Smooth muscle cell (in vitro differentiated cells): Measurements from ENCODE around the gene KLK10. TPM values are rescaled to one million over a fixed set of nuclear protein-coding genes. Genes with fewer than 3 reads are reported as not detected.
A peak's percentile ranks its signal among the peaks of the same experiment; 100 is the strongest.

Experiments
- DNase-seq: peaks from one replicate; lab custom pipeline; 2025; ENCODE audit not compliant: unreplicated experiment; lab: John Stamatoyannopoulos, UW
- H2AFZ ChIP-seq: fragments of 200-600 bp; sonication (generic); 2 replicates; pipeline ENCODE4 v1.6.0; 2016; ENCODE audit warnings: antibody characterized with exemption, low read depth, mild to moderate bottlenecking
- H3F3A ChIP-seq: fragments of 200-600 bp; sonication (generic); 2 replicates; pipeline ENCODE4 v1.6.0; 2017; ENCODE audit warnings: antibody characterized with exemption, low read depth
- H3K27ac ChIP-seq: fragments of 200-600 bp; sonication (generic); 2 replicates; pipeline ENCODE4 v1.5.1; 2016; ENCODE audit warnings: low read depth, mild to moderate bottlenecking
- H3K27me3 ChIP-seq: fragments of 200-600 bp; sonication (generic); 2 replicates; pipeline ENCODE4 v1.6.1; 2016; ENCODE audit warnings: low read depth, mild to moderate bottlenecking
- H3K36me3 ChIP-seq: fragments of 200-600 bp; sonication (generic); 2 replicates; pipeline ENCODE4 v1.5.1; 2016; ENCODE audit warnings: low read depth
- H3K4me1 ChIP-seq: fragments of 200-600 bp; sonication (generic); 2 replicates; pipeline ENCODE4 v1.5.1; 2016; ENCODE audit warnings: low read depth
- H3K4me2 ChIP-seq: fragments of 200-600 bp; sonication (generic); 2 replicates; pipeline ENCODE4 v1.6.0; 2016; ENCODE audit warnings: mild to moderate bottlenecking
- H3K4me3 ChIP-seq: fragments of 200-600 bp; sonication (generic); 2 replicates; pipeline ENCODE4 v1.5.1; 2016; ENCODE audit warnings: mild to moderate bottlenecking
- H3K79me2 ChIP-seq: fragments of 200-600 bp; sonication (generic); 2 replicates; pipeline ENCODE4 v1.6.0; 2016; ENCODE audit warnings: low read depth, mild to moderate bottlenecking
- H3K9ac ChIP-seq: fragments of 200-600 bp; sonication (generic); 2 replicates; pipeline ENCODE4 v1.6.0; 2016; ENCODE audit warnings: low read depth
- H3K9me3 ChIP-seq: fragments of 200-600 bp; sonication (generic); replicated peaks from 2 replicates; pipeline ENCODE4 v1.5.1; 2016; ENCODE audit warnings: low read depth
- H4K20me1 ChIP-seq: fragments of 200-600 bp; sonication (generic); 2 replicates; pipeline ENCODE4 v1.6.0; 2016; ENCODE audit warnings: low read depth
- CTCF ChIP-seq: fragments of 200-600 bp; sonication (generic); IDR thresholded peaks from 2 replicates; pipeline ENCODE4 v1.5.1; 2017; ENCODE audit warnings: borderline replicate concordance, mild to moderate bottlenecking, antibody characterized with exemption; ENCODE audit not compliant: insufficient read depth, poor library complexity, severe bottlenecking
- WGBS: methylation state at CpG from one replicate; pipeline ENCODE4 v1.1.7; 2016; ENCODE audit warnings: low lambda C conversion rate; 5-methylcytosine and 5-hydroxymethylcytosine counted together
- polyA plus RNA-seq: library from polyadenylated mRNA; unstranded; fragments of >200 nt; fragmentation: Nextera tagmentation; extraction: Ambion mirVana; gene quantifications from 2 replicates; pipeline ENCODE4 v1.2.1, GENCODE V29; 2016
- total RNA-seq: library from RNA; depleted of rRNA; stranded (reverse); fragments of >200 nt; gene quantifications from 2 replicates; pipeline ENCODE4 v1.2.3, GENCODE V29; 2014

Gene KLK10
- total and polyA plus RNA-seq, 2 experiments from 2014 or later = 3.6 to 8.5 TPM

GRCh38 chr19:50968716-50969412, 50.6 kb downstream of the KLK10 start:
- 45% methylated on average over 6 of the region's 7 CpGs for WGBS

GRCh38 chr19:50967929-50968715, 51.4 kb downstream of the KLK10 start:
- peak overlapping the region; percentile 8 for H3K9ac ChIP-seq
- H3K4me2 ChIP-seq = no peak overlapping the region
- WGBS = 44% methylated on average over 18 of the region's 20 CpGs
- no peak for TF ChIP-seq CTCF
- H3K4me1 ChIP-seq = no peaks in the 10 kb centered on the region
- H4K20me1 ChIP-seq = no peaks in the 10 kb centered on the region
- H3K27me3 ChIP-seq = no peaks in the 10 kb centered on the region
- no peak overlapping the region for H3K4me3 ChIP-seq
- H3K9me3 ChIP-seq = no peaks in the 10 kb centered on the region
- no peak for DNase-seq
- H3K36me3 ChIP-seq = no peaks in the 10 kb centered on the region
- H3K79me2 ChIP-seq = no peaks in the 10 kb centered on the region
- no peak overlapping the region for H2AFZ ChIP-seq
- H3K27ac ChIP-seq = peak overlapping the region; percentile 49
- H3F3A ChIP-seq = no peaks in the 10 kb centered on the region

More at GRCh38 chr19:50968716-50969412, 50.6 kb downstream of the KLK10 start:
- Histone ChIP-seq H3K4me2 (no peak overlapping the region), H3K4me3 (no peak overlapping the region), H3K4me1 (no peaks in the 10 kb centered on the region), H2AFZ (no peak overlapping the region), H3F3A (no peaks in the 10 kb centered on the region), H3K9ac (peak overlapping the region; percentile 8), H3K36me3 (no peaks in the 10 kb centered on the region), H3K27me3 (no peaks in the 10 kb centered on the region), H3K27ac (peak overlapping the region; percentile 49), H3K9me3 (no peaks in the 10 kb centered on the region), H4K20me1 (no peaks in the 10 kb centered on the region), H3K79me2 (no peaks in the 10 kb centered on the region)
- no peak for DNase-seq
- no peak for TF ChIP-seq CTCF

GRCh38 chr19:50964266-50964665, 55.2 kb downstream of the KLK10 start:
- Histone ChIP-seq H3K4me2 (no peak overlapping the region), H3K4me1 (no peaks in the 10 kb centered on the region), H2AFZ (no peak overlapping the region), H3K27me3 (no peaks in the 10 kb centered on the region), H3F3A (no peaks in the 10 kb centered on the region), H3K79me2 (no peaks in the 10 kb centered on the region), H4K20me1 (no peaks in the 10 kb centered on the region), H3K9ac (no peak overlapping the region), H3K36me3 (no peaks in the 10 kb centered on the region), H3K4me3 (no peak overlapping the region), H3K9me3 (no peaks in the 10 kb centered on the region), H3K27ac (no peak overlapping the region)
- 87% methylated on average over 3 of the region's 3 CpGs for WGBS
- TF ChIP-seq CTCF = no peak
- DNase-seq = no peak
